Measurements from ENCODE around the gene CNTNAP2. TPM values are rescaled to one million over a fixed set of nuclear protein-coding genes. Genes with fewer than 3 reads are reported as not detected.

The CNTNAP2 gene
- polyA plus RNA-seq, 1 experiment, result not detected

DNA sequence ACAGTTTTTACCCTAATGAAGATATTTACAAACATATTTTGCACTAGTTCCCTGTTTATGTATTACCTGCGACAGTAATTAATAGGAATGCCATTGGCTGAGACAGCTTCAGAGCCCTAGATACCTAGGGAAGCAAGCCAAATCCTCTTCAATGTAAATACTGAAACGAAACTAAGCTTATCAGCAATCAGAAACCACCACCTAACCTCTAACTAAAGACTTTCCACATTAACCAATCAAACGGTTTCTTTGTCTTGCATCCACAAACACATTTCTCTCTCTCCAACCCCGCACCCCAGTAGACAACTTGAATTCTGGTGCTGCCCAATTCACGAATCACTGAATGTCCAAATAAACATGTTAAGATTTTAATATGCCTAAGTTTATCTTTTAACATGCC is 1999.6 kb downstream of the CNTNAP2 start:
- no peak for TF ChIP-seq CTCF (IDR thresholded peaks at IDR 0.05; ENCODE audit: insufficient read depth, low read depth, low read length)
- CTCF ChIA-PET, result no interaction called here
- H3K27me3 ChIP-seq (ENCODE audit: control insufficient read depth, insufficient read depth, low read length), result no peaks in the 10 kb centered on the region
- DNase-seq (ENCODE audit: low read depth), result no peak
- no peaks in the 10 kb centered on the region for H3K36me3 ChIP-seq (ENCODE audit: control insufficient read depth, insufficient read depth, low read length)
- POLR2A ChIA-PET, result no interaction called here
- H3K4me3 ChIP-seq (ENCODE audit: low read depth, low read length), result no peak overlapping the region

DNA sequence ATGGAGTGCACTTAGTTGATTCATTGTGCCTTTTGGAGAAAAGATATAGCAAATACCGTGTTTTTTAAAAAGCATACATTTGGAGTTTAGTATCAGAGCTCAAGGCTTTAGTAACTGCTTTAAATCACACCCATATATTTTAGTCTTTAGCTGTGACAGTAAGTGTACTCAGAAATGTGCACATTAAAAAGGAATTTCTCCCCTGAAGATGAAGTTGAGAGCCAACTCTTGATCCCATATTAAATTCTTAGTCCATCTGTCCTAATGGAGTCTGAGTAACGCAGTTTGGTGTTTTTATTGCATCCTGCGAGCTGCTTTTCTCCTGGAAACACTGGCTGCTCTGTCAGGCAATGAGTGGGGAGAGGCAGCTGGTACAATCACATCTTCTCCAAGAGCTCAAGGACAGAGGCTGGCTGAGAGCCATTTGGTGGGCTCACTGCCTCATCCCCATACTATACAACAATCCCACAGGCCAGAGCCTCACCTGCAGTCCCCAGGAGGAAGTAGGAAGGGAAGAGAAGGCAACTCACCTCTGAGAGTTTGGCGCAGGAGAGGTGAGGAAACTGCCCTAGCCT is 2000.3 kb downstream of the CNTNAP2 start:
- ChIA-PET CTCF (no interaction called here), POLR2A (interaction anchor here (0.5 kb wide), 1 partner anchor 818 kb away, joined by 5 read pairs; no protein-coding TSS in a partner anchor)
- Histone ChIP-seq H3K27me3 (ENCODE audit: control insufficient read depth, insufficient read depth, low read length) (no peaks in the 10 kb centered on the region), H3K36me3 (ENCODE audit: control insufficient read depth, insufficient read depth, low read length) (no peaks in the 10 kb centered on the region), H3K4me3 (ENCODE audit: low read depth, low read length) (no peak overlapping the region)
- no peak for DNase-seq (ENCODE audit: low read depth)
- TF ChIP-seq CTCF (IDR thresholded peaks at IDR 0.05; ENCODE audit: insufficient read depth, low read depth, low read length), result no peak

DNA sequence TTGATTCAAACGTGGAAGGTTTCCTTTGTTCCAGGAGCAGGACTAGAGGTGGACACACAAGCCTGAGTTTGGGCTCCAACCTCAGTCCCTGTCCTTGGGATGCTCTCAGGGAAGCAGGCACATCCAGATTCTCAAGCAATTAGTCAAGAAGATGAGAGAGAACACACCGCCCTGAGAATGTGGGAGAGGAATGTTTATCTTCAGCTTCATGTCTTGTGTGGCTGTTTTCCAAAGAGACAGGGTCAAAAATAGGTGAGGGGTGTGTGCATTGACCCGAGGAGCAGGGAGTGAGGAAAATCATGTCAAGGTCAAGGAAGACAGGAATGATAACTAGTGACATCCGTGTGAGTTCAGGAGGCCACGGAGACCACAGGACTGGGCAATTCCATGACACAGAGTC is 2001.8 kb downstream of the CNTNAP2 start:
- no peak for TF ChIP-seq CTCF (IDR thresholded peaks at IDR 0.05; ENCODE audit: insufficient read depth, low read depth, low read length)
- H3K4me3 ChIP-seq (ENCODE audit: low read depth, low read length), result no peak overlapping the region
- H3K36me3 ChIP-seq (ENCODE audit: control insufficient read depth, insufficient read depth, low read length), result no peaks in the 10 kb centered on the region
- no peaks in the 10 kb centered on the region for H3K27me3 ChIP-seq (ENCODE audit: control insufficient read depth, insufficient read depth, low read length)
- ChIA-PET CTCF (no interaction called here), POLR2A (no interaction called here)
- DNase-seq (ENCODE audit: low read depth), result no peak

GRCh38 chr7:148121401-148121800 is 2004.8 kb downstream of the CNTNAP2 start:
- Histone ChIP-seq H3K36me3 (ENCODE audit: control insufficient read depth, insufficient read depth, low read length) (no peaks in the 10 kb centered on the region), H3K27me3 (ENCODE audit: control insufficient read depth, insufficient read depth, low read length) (no peaks in the 10 kb centered on the region), H3K4me3 (ENCODE audit: low read depth, low read length) (no peak overlapping the region)
- ChIA-PET CTCF (no interaction called here), POLR2A (no interaction called here)
- no peak for TF ChIP-seq CTCF (IDR thresholded peaks at IDR 0.05; ENCODE audit: insufficient read depth, low read depth, low read length)
- DNase-seq (ENCODE audit: low read depth), result no peak

GRCh38 chr7:148121847-148122246 is 2005.2 kb downstream of the CNTNAP2 start:
- Histone ChIP-seq H3K27me3 (ENCODE audit: control insufficient read depth, insufficient read depth, low read length) (no peaks in the 10 kb centered on the region), H3K36me3 (ENCODE audit: control insufficient read depth, insufficient read depth, low read length) (no peaks in the 10 kb centered on the region), H3K4me3 (ENCODE audit: low read depth, low read length) (no peak overlapping the region)
- POLR2A ChIA-PET, result no interaction called here
- DNase-seq (ENCODE audit: low read depth), result no peak
- CTCF ChIA-PET, result no interaction called here
- TF ChIP-seq CTCF (IDR thresholded peaks at IDR 0.05; ENCODE audit: insufficient read depth, low read depth, low read length), result no peak

All from BJ (cell line).